Right lobe of liver (tissue), 6 donors: Measurements from ENCODE around the gene CUBN. TPM values are rescaled to one million over a fixed set of nuclear protein-coding genes. Genes with fewer than 3 reads are reported as not detected.

ENCODE experiments used
- ATAC-seq, 4 donors: fragments of 200-7000 bp; cut with Tn5 transposase; one replicate each; pipeline ENCODE4 v1.9.1; 2020; ENCODE audit warnings: mild to moderate bottlenecking in 4 of 4, moderate library complexity in 4 of 4
- DNase-seq, 3 donors: peaks; one replicate each; pipeline ENCODE4 v3.0.0-alpha.2; 2020
- H3K27ac ChIP-seq, 3 donors: fragments of 200-600 bp; one replicate each; pipeline ENCODE4 v1.8.0; 2022
- H3K27me3 ChIP-seq, 2 donors: fragments of 200-600 bp; one replicate each; pipeline ENCODE4 v1.8.0; 2022
- H3K36me3 ChIP-seq, 4 donors: fragments of 200-600 bp; sonication (generic) in 1 of 4; one replicate each; pipeline versions ENCODE4 v1.5.1 to v1.8.0; 2017 to 2022; ENCODE audit warnings: control low read depth in 1 of 4
- H3K4me1 ChIP-seq, 4 donors: fragments of 200-600 bp; sonication (generic) in 1 of 4; one replicate each; pipeline versions ENCODE4 v1.5.1 to v1.8.0; 2017 to 2022; ENCODE audit warnings: control low read depth in 1 of 4
- H3K4me3 ChIP-seq, 3 donors: fragments of 200-600 bp; one replicate each; pipeline ENCODE4 v1.8.0; 2022
- H3K9me3 ChIP-seq, 4 donors: fragments of 200-600 bp; sonication (generic) in 1 of 4; one replicate each; pipeline versions ENCODE4 v1.5.1 to v1.8.0; 2017 to 2022; ENCODE audit warnings: control low read depth in 1 of 4
- POLR2A ChIP-seq: fragments of 450-650 bp; IDR thresholded peaks from one replicate; pipeline ENCODE4 v1.6.1; 2017; ENCODE audit warnings: antibody characterized with exemption, mild to moderate bottlenecking
- WGBS: methylation state at CpG from one replicate; pipeline ENCODE4 v1.1.6; 2018; ENCODE audit warnings: low coverage, low lambda C conversion rate; ENCODE audit not compliant: insufficient coverage; ENCODE audit errors: missing lambda C conversion rate; 5-methylcytosine and 5-hydroxymethylcytosine counted together
- intact Hi-C, 2 donors: fragments of 100-400 bp; cut with DNase I; formaldehyde crosslinking; loops; one replicate each; pipeline versions ENCODE4 v1.11.2 to v1.14.1; 2022
- total RNA-seq, 6 experiments: library from RNA; depleted of rRNA in 2 of 6; stranded (reverse); fragments of >200 nt in 2 of 6; fragmentation: NEBNext Ultra II Directional in 3 of 6; extraction: Animal tissue kit (Norgen Biotek cat#: 25700) in 3 of 6; gene quantifications; one replicate each; pipeline versions ENCODE4 v1.1.0 to v1.2.4, GENCODE V29; 2016 to 2023
- TF ChIP-seq, protein P1 (sequence below), 4 donors: fragments of 200-600 bp in 3 of 4; fragments of 450-650 bp in 1 of 4; IDR thresholded peaks; one replicate each; pipeline versions ENCODE4 v1.5.1 to v1.8.0; 2016 to 2022; ENCODE audit warnings: antibody characterized with exemption in 4 of 4, mild to moderate bottlenecking in 2 of 4
- donor health status: DM: no; HTN: yes; CAD: no.
- donor health status: DM: no; HTN: no; CAD: no.
- donor health status: DM: no; HTN: no; CAD: no.
- donor health status: DM: no; HTN: yes; CAD: no.
- donor health status: DM: no; HTN: yes; CAD: no.

The CUBN gene
- total RNA-seq, 6 experiments from 2014 or later = 0.07 to 0.74 (median 0.27) TPM

DNA sequence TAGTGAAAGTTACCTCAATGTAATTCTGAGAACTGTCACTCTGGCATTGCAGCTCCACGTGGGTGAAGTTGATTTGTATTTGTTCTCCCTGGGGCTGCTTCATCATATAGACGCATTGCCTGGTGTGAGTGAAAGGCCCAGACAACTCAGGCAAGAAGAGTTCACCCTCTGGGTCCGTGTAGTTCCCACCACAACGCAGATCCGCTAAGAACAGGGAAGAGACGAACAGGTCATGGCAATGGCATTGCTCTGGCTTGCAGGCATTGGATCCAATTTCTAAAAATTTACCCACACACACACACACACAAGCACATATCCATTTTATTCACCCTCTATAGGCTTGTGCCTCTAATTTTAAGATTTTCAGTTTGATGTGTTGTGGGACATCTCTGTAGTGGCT is 45.4 kb downstream of the CUBN start:
- Histone ChIP-seq H3K9me3 (no peaks in the 10 kb centered on the region), H3K4me1 (no peaks in the 10 kb centered on the region), H3K36me3 (no peaks in the 10 kb centered on the region), H3K4me3 (no peak overlapping the region), H3K27ac (no peak overlapping the region), H3K27me3 (no peaks in the 10 kb centered on the region)
- no peak for TF ChIP-seq POLR2A
- TF ChIP-seq, protein P1, sequence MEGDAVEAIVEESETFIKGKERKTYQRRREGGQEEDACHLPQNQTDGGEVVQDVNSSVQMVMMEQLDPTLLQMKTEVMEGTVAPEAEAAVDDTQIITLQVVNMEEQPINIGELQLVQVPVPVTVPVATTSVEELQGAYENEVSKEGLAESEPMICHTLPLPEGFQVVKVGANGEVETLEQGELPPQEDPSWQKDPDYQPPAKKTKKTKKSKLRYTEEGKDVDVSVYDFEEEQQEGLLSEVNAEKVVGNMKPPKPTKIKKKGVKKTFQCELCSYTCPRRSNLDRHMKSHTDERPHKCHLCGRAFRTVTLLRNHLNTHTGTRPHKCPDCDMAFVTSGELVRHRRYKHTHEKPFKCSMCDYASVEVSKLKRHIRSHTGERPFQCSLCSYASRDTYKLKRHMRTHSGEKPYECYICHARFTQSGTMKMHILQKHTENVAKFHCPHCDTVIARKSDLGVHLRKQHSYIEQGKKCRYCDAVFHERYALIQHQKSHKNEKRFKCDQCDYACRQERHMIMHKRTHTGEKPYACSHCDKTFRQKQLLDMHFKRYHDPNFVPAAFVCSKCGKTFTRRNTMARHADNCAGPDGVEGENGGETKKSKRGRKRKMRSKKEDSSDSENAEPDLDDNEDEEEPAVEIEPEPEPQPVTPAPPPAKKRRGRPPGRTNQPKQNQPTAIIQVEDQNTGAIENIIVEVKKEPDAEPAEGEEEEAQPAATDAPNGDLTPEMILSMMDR (IDR thresholded peaks at IDR 0.05) = no peak
- DNase-seq (no peak), ATAC-seq (no peak)
- 85% methylated on average over 6 of the region's 6 CpGs for WGBS
- intact Hi-C loops = no loop called here

- H3K4me3 ChIP-seq = no peak overlapping the region
- WGBS = 67% methylated on average over 2 of the region's 2 CpGs
- no peak for ATAC-seq
- intact Hi-C loops = no loop called here
- TF ChIP-seq POLR2A = no peak
- TF ChIP-seq, protein P1 (IDR thresholded peaks at IDR 0.05) = no peak
- DNase-seq = no peak
- H3K9me3 ChIP-seq = no peaks in the 10 kb centered on the region
- no peak overlapping the region for H3K27ac ChIP-seq
- no peaks in the 10 kb centered on the region for H3K27me3 ChIP-seq
- no peaks in the 10 kb centered on the region for H3K36me3 ChIP-seq
- H3K4me1 ChIP-seq = no peaks in the 10 kb centered on the region
These were observed 48.2 kb downstream of the CUBN start for GRCh38 chr10:17081431-17081830.

GRCh38 chr10:17077890-17078289 is 51.7 kb downstream of the CUBN start:
- no peaks in the 10 kb centered on the region for H3K27me3 ChIP-seq
- no peak for ATAC-seq
- no peak for TF ChIP-seq POLR2A
- TF ChIP-seq, protein P1 (IDR thresholded peaks at IDR 0.05) = no peak
- no peak overlapping the region for H3K27ac ChIP-seq
- no peaks in the 10 kb centered on the region for H3K9me3 ChIP-seq
- intact Hi-C loops = no loop called here
- no peaks in the 10 kb centered on the region for H3K36me3 ChIP-seq
- no peaks in the 10 kb centered on the region for H3K4me1 ChIP-seq
- WGBS = 68% methylated on average over 2 of the region's 2 CpGs
- DNase-seq = no peak
- H3K4me3 ChIP-seq = no peak overlapping the region

- 79% methylated on average over 5 of the region's 5 CpGs for WGBS
- no peak for ATAC-seq
These were observed 52.2 kb downstream of the CUBN start for GRCh38 chr10:17077346-17077781.

More at GRCh38 chr10:17077346-17077781, 52.2 kb downstream of the CUBN start:
- Histone ChIP-seq H3K4me1 (no peaks in the 10 kb centered on the region), H3K9me3 (no peaks in the 10 kb centered on the region), H3K36me3 (no peaks in the 10 kb centered on the region), H3K27me3 (no peaks in the 10 kb centered on the region), H3K4me3 (no peak overlapping the region), H3K27ac (no peak overlapping the region)
- TF ChIP-seq, protein P1 (IDR thresholded peaks at IDR 0.05) = no peak
- no peak for TF ChIP-seq POLR2A
- intact Hi-C loops = no loop called here
- DNase-seq = no peak
